Skeletal muscle satellite cell (primary cell): ENCODE measurements around the gene ORC4. TPM values are rescaled to one million over a fixed set of nuclear protein-coding genes. Genes with fewer than 3 reads are reported as not detected.
A peak's percentile ranks its signal among the peaks of the same experiment; 100 is the strongest.

Experiments
- H3K27me3 ChIP-seq: 2 replicates; pipeline ENCODE4 v1.7.0; 2013; ENCODE audit warnings: low read length; ENCODE audit not compliant: control insufficient read depth, insufficient read depth
- H3K36me3 ChIP-seq: 2 replicates; pipeline ENCODE4 v1.7.0; 2013; ENCODE audit warnings: mild to moderate bottlenecking, control low read depth, low read length; ENCODE audit not compliant: insufficient read depth
- H3K4me1 ChIP-seq: 2 replicates; pipeline ENCODE4 v1.7.0; 2013; ENCODE audit warnings: low read length; ENCODE audit not compliant: control insufficient read depth, insufficient read depth
- H3K4me2 ChIP-seq: 2 replicates; pipeline ENCODE4 v1.7.0; 2013; ENCODE audit warnings: mild to moderate bottlenecking, low read length
- H3K4me3 ChIP-seq: 2 replicates; pipeline ENCODE4 v1.7.0; 2013; ENCODE audit warnings: low read length
- H3K9ac ChIP-seq: 2 replicates; pipeline ENCODE4 v1.7.0; 2013; ENCODE audit warnings: mild to moderate bottlenecking, low read depth, low read length, moderate library complexity
- H3K9me3 ChIP-seq: replicated peaks from 2 replicates; pipeline ENCODE4 v1.7.0; 2013; ENCODE audit warnings: mild to moderate bottlenecking, control low read depth, low read length
- total RNA-seq: library from RNA; depleted of rRNA; stranded (reverse); fragments of >200 nt; gene quantifications from 2 replicates; pipeline ENCODE4 v1.2.3, GENCODE V29; 2012; rRNA removed

ORC4 gene
- 28.4 and 31.7 TPM in 2 replicates for total RNA-seq

- H3K27me3 ChIP-seq = no peaks in the 10 kb centered on the region
- H3K4me1 ChIP-seq = peaks cover 26% of the 10 kb centered on the region
These were observed at the start of gene ORC4 for GRCh38 chr2:148020111-148021058. ORC4 (minus strand) TSS chr2:148020737; CDS start chr2:147975958, 44,779 bp downstream.

GRCh38 chr2:148067801-148068200, 47.3 kb upstream of the ORC4 start:
- no peak overlapping the region for H3K4me3 ChIP-seq
- H3K4me1 ChIP-seq = no peaks in the 10 kb centered on the region
- H3K4me2 ChIP-seq = no peak overlapping the region
- no peaks in the 10 kb centered on the region for H3K36me3 ChIP-seq
- H3K9me3 ChIP-seq = no peaks in the 10 kb centered on the region
- H3K27me3 ChIP-seq = no peaks in the 10 kb centered on the region
- no peak overlapping the region for H3K9ac ChIP-seq

More at GRCh38 chr2:148020111-148021058, at the start of gene ORC4:
- Histone ChIP-seq H3K9me3 (no peaks in the 10 kb centered on the region), H3K9ac (peak within 1 kb of the TSS; percentile 90), H3K36me3 (no peaks in the 10 kb centered on the region), H3K4me3 (peak within 1 kb of the TSS; percentile 93), H3K4me2 (peak within 1 kb of the TSS; percentile 92)

GRCh38 chr2:148065936-148066335, 45.4 kb upstream of the ORC4 start:
- Histone ChIP-seq H3K9ac (no peak overlapping the region), H3K27me3 (no peaks in the 10 kb centered on the region), H3K4me3 (no peak overlapping the region), H3K36me3 (no peaks in the 10 kb centered on the region), H3K4me2 (no peak overlapping the region), H3K4me1 (no peaks in the 10 kb centered on the region), H3K9me3 (no peaks in the 10 kb centered on the region)

GRCh38 chr2:148063633-148064032, 43.1 kb upstream of the ORC4 start:
- H3K9ac ChIP-seq = no peak overlapping the region
- H3K27me3 ChIP-seq = no peaks in the 10 kb centered on the region
- no peak overlapping the region for H3K4me2 ChIP-seq
- H3K4me1 ChIP-seq = no peaks in the 10 kb centered on the region
- H3K4me3 ChIP-seq = no peak overlapping the region
- H3K9me3 ChIP-seq = no peaks in the 10 kb centered on the region
- H3K36me3 ChIP-seq = no peaks in the 10 kb centered on the region

- Histone ChIP-seq H3K4me3 (no peak overlapping the region), H3K9ac (no peak overlapping the region), H3K36me3 (no peaks in the 10 kb centered on the region), H3K9me3 (no peaks in the 10 kb centered on the region), H3K4me1 (peaks cover 3% of the 10 kb centered on the region), H3K4me2 (no peak overlapping the region), H3K27me3 (no peaks in the 10 kb centered on the region)
These were observed 38.1 kb upstream of the ORC4 start for GRCh38 chr2:148058641-148059040.

GRCh38 chr2:148052687-148053086, 32.1 kb upstream of the ORC4 start:
- Histone ChIP-seq H3K4me2 (no peak overlapping the region), H3K27me3 (no peaks in the 10 kb centered on the region)

GRCh38 chr2:148049284-148049683, 28.7 kb upstream of the ORC4 start:
- Histone ChIP-seq H3K9ac (no peak overlapping the region), H3K4me3 (no peak overlapping the region), H3K27me3 (no peaks in the 10 kb centered on the region), H3K4me1 (no peaks in the 10 kb centered on the region), H3K36me3 (no peaks in the 10 kb centered on the region), H3K9me3 (no peaks in the 10 kb centered on the region), H3K4me2 (no peak overlapping the region)

More at GRCh38 chr2:148052687-148053086, 32.1 kb upstream of the ORC4 start:
- Histone ChIP-seq H3K4me1 (peaks cover 3% of the 10 kb centered on the region), H3K9ac (no peak overlapping the region), H3K4me3 (no peak overlapping the region), H3K9me3 (no peaks in the 10 kb centered on the region), H3K36me3 (no peaks in the 10 kb centered on the region)

- H3K4me2 ChIP-seq = no peak overlapping the region
- H3K36me3 ChIP-seq = no peaks in the 10 kb centered on the region
- no peaks in the 10 kb centered on the region for H3K27me3 ChIP-seq
- H3K9me3 ChIP-seq = no peaks in the 10 kb centered on the region
- no peak overlapping the region for H3K9ac ChIP-seq
- H3K4me3 ChIP-seq = no peak overlapping the region
- no peaks in the 10 kb centered on the region for H3K4me1 ChIP-seq
These were observed 28.1 kb upstream of the ORC4 start for GRCh38 chr2:148048475-148049221.

- Histone ChIP-seq H3K36me3 (no peaks in the 10 kb centered on the region), H3K9me3 (no peaks in the 10 kb centered on the region), H3K9ac (no peak overlapping the region), H3K4me2 (no peak overlapping the region), H3K27me3 (no peaks in the 10 kb centered on the region), H3K4me1 (no peaks in the 10 kb centered on the region), H3K4me3 (no peak overlapping the region)
These were observed 26.3 kb upstream of the ORC4 start for GRCh38 chr2:148046802-148047201.

- Histone ChIP-seq H3K9me3 (no peaks in the 10 kb centered on the region), H3K4me1 (no peaks in the 10 kb centered on the region), H3K4me3 (no peak overlapping the region), H3K27me3 (no peaks in the 10 kb centered on the region), H3K9ac (no peak overlapping the region), H3K4me2 (no peak overlapping the region), H3K36me3 (no peaks in the 10 kb centered on the region)
These were observed 23.8 kb upstream of the ORC4 start for GRCh38 chr2:148044322-148044721.

- H3K4me1 ChIP-seq = peaks cover 11% of the 10 kb centered on the region
- no peaks in the 10 kb centered on the region for H3K27me3 ChIP-seq
- H3K36me3 ChIP-seq = no peaks in the 10 kb centered on the region
- no peak overlapping the region for H3K4me3 ChIP-seq
- no peak overlapping the region for H3K9ac ChIP-seq
- H3K9me3 ChIP-seq = no peaks in the 10 kb centered on the region
- no peak overlapping the region for H3K4me2 ChIP-seq
These were observed 21.7 kb upstream of the ORC4 start for GRCh38 chr2:148042219-148042618.
